Mesenchymal stem cell (in vitro differentiated cells and primary cell): ENCODE results near the gene DEDD.
A peak's percentile ranks its signal among the peaks of the same experiment; 100 is the strongest.

Source experiments
- DNase-seq: peaks from one replicate; pipeline ENCODE4 v3.0.0-alpha.2; 2013
- H2AFZ ChIP-seq: one replicate; pipeline ENCODE4 v1.6.1; 2013; ENCODE audit warnings: low read depth, mild to moderate bottlenecking, control low read depth, inconsistent platforms, low read length, moderate library complexity
- H2AK5ac ChIP-seq: 2 replicates; pipeline ENCODE4 v1.6.1; 2013; ENCODE audit warnings: low read length, moderate library complexity, mild to moderate bottlenecking, inconsistent platforms; ENCODE audit not compliant: severe bottlenecking
- H2BK120ac ChIP-seq: one replicate; pipeline ENCODE4 v1.6.1; 2013; ENCODE audit warnings: low read depth, mild to moderate bottlenecking, inconsistent platforms, low read length, moderate library complexity
- H2BK12ac ChIP-seq, 2 experiments: one replicate each; pipeline ENCODE4 v1.6.1; 2013; ENCODE audit warnings: inconsistent platforms in 2 of 2, low read length in 2 of 2, mild to moderate bottlenecking in 2 of 2, moderate library complexity in 2 of 2, control low read depth in 1 of 2
- H2BK15ac ChIP-seq: one replicate; pipeline ENCODE4 v1.6.1; 2013; ENCODE audit warnings: mild to moderate bottlenecking, low read depth, inconsistent platforms; ENCODE audit not compliant: poor library complexity, severe bottlenecking
- H2BK5ac ChIP-seq: 2 replicates; pipeline ENCODE4 v1.6.1; 2013; ENCODE audit warnings: low read depth, mild to moderate bottlenecking, low read length, control low read depth, inconsistent platforms; ENCODE audit not compliant: poor library complexity, severe bottlenecking
- H3K14ac ChIP-seq, 2 experiments: one replicate each; pipeline ENCODE4 v1.6.1; 2013; ENCODE audit warnings: inconsistent platforms in 2 of 2, low read length in 2 of 2, control low read depth in 1 of 2, mild to moderate bottlenecking in 1 of 2, moderate library complexity in 1 of 2
- H3K18ac ChIP-seq, 2 experiments: one replicate each; pipeline ENCODE4 v1.6.1; 2013; ENCODE audit warnings: inconsistent platforms in 2 of 2, low read length in 2 of 2, control low read depth in 1 of 2, low read depth in 1 of 2, mild to moderate bottlenecking in 1 of 2
- H3K23ac ChIP-seq, 2 experiments: one replicate each; pipeline ENCODE4 v1.6.1; 2013; ENCODE audit warnings: inconsistent platforms in 2 of 2, low read length in 2 of 2, mild to moderate bottlenecking in 2 of 2, moderate library complexity in 2 of 2, control low read depth in 1 of 2
- H3K27ac ChIP-seq: 2 replicates; pipeline ENCODE4 v1.5.1; 2013; ENCODE audit warnings: mild to moderate bottlenecking, moderate library complexity, low read length, control low read depth, inconsistent platforms; ENCODE audit not compliant: poor library complexity, severe bottlenecking
- H3K27me3 ChIP-seq, 2 experiments: 2 replicates each; pipeline versions ENCODE4 v1.6.1 to v1.7.0; 2013; ENCODE audit warnings: low read length in 2 of 2, mild to moderate bottlenecking in 2 of 2, moderate library complexity in 2 of 2, control low read depth in 1 of 2, inconsistent platforms in 1 of 2; ENCODE audit not compliant: control insufficient read depth in 1 of 2, insufficient read depth in 1 of 2
- H3K36me3 ChIP-seq, 2 experiments: 2 replicates each; pipeline versions ENCODE4 v1.6.1 to v1.7.0; 2013; ENCODE audit warnings: low read length in 2 of 2, control low read depth in 1 of 2, inconsistent platforms in 1 of 2, low read depth in 1 of 2, mild to moderate bottlenecking in 1 of 2; ENCODE audit not compliant: insufficient read depth in 2 of 2, control insufficient read depth in 1 of 2
- H3K4ac ChIP-seq, 2 experiments: one replicate each; pipeline ENCODE4 v1.6.1; 2013; ENCODE audit warnings: inconsistent platforms in 2 of 2, low read length in 2 of 2, mild to moderate bottlenecking in 2 of 2, moderate library complexity in 2 of 2, control low read depth in 1 of 2, low read depth in 1 of 2
- H3K4me1 ChIP-seq: 2 replicates; pipeline ENCODE4 v1.6.1; 2013; ENCODE audit warnings: low read depth, low read length, control low read depth; ENCODE audit not compliant: control insufficient read depth, insufficient read depth
- H3K4me2 ChIP-seq: 2 replicates; pipeline ENCODE4 v1.6.1; 2013; ENCODE audit warnings: low read length, mild to moderate bottlenecking, inconsistent platforms; ENCODE audit not compliant: poor library complexity, severe bottlenecking
- H3K4me3 ChIP-seq, 2 experiments: 2 replicates each; pipeline versions ENCODE4 v1.5.1 to v1.7.0; 2013; ENCODE audit warnings: low read length in 2 of 2, mild to moderate bottlenecking in 2 of 2, control low read depth in 1 of 2, low read depth in 1 of 2; ENCODE audit not compliant: insufficient read depth in 1 of 2
- H3K79me1 ChIP-seq: replicated peaks from 2 replicates; pipeline ENCODE4 v1.6.1; 2013; ENCODE audit warnings: mild to moderate bottlenecking, control low read depth, low read length, inconsistent platforms; ENCODE audit not compliant: poor library complexity, severe bottlenecking
- H3K9ac ChIP-seq: 2 replicates; pipeline ENCODE4 v1.7.0; 2013; ENCODE audit warnings: mild to moderate bottlenecking, low read length, moderate library complexity
- H3K9me3 ChIP-seq: 2 replicates; pipeline ENCODE4 v1.7.0; 2013; ENCODE audit warnings: mild to moderate bottlenecking, low read length; ENCODE audit not compliant: control insufficient read depth
- H4K8ac ChIP-seq: one replicate; pipeline ENCODE4 v1.6.1; 2013; ENCODE audit warnings: inconsistent platforms, mild to moderate bottlenecking, low read length, moderate library complexity
- H4K91ac ChIP-seq: one replicate; pipeline ENCODE4 v1.6.1; 2013; ENCODE audit warnings: mild to moderate bottlenecking, low read length, inconsistent platforms
- WGBS: methylation state at CpG from one replicate; pipeline ENCODE4 v1.1.7; 2013; ENCODE audit warnings: mixed read lengths; 5-methylcytosine and 5-hydroxymethylcytosine counted together

Gene DEDD

GRCh38 chr1:161088587-161089110 lies 43.8 kb downstream of the DEDD start:
- Histone ChIP-seq H2BK5ac (no peak overlapping the region), H3K18ac (no peak overlapping the region), H3K4me2 (no peak overlapping the region), H3K9ac (peak overlapping the region; percentile 43), H2BK15ac (no peak overlapping the region), H3K4ac (no peak overlapping the region), H2AK5ac (no peak overlapping the region), H3K14ac (no peak overlapping the region), H3K79me1 (no peaks in the 10 kb centered on the region), H3K27ac (no peak overlapping the region), H3K27me3 (no peaks in the 10 kb centered on the region), H3K9me3 (no peaks in the 10 kb centered on the region), H2BK120ac (no peak overlapping the region), H2AFZ (no peak overlapping the region), H2BK12ac (no peak overlapping the region), H3K4me1 (peaks cover 24% of the 10 kb centered on the region), H3K4me3 (no peak overlapping the region), H4K91ac (no peak overlapping the region), H3K23ac (no peak overlapping the region), H4K8ac (no peak overlapping the region), H3K36me3 (no peaks in the 10 kb centered on the region)
- WGBS, result 62% methylated on average over 3 of the region's 3 CpGs
- no peak for DNase-seq

- Histone ChIP-seq H3K79me1 (no peaks in the 10 kb centered on the region), H2AK5ac (no peak overlapping the region), H2BK12ac (no peak overlapping the region), H3K4me3 (no peak overlapping the region), H3K23ac (no peak overlapping the region), H2BK5ac (no peak overlapping the region), H2BK120ac (no peak overlapping the region), H3K4ac (peak overlapping the region in 1 of 2 experiments; percentile 13), H3K36me3 (no peaks in the 10 kb centered on the region), H3K27me3 (no peaks in the 10 kb centered on the region), H4K8ac (no peak overlapping the region), H3K9me3 (no peaks in the 10 kb centered on the region), H2AFZ (no peak overlapping the region), H3K4me2 (no peak overlapping the region), H2BK15ac (no peak overlapping the region), H3K27ac (no peak overlapping the region), H3K4me1 (peaks cover 26% of the 10 kb centered on the region), H3K18ac (no peak overlapping the region), H4K91ac (no peak overlapping the region), H3K9ac (no peak overlapping the region), H3K14ac (no peak overlapping the region)
- WGBS, result 69% methylated on average over 4 of the region's 4 CpGs
- no peak for DNase-seq
These were observed 46.0 kb downstream of the DEDD start for GRCh38 chr1:161086457-161086856.

GRCh38 chr1:161085165-161085564 lies 47.3 kb downstream of the DEDD start:
- no peaks in the 10 kb centered on the region for H3K36me3 ChIP-seq
- H4K8ac ChIP-seq, result peak overlapping the region; percentile 27
- no peak overlapping the region for H2BK5ac ChIP-seq
- no peak overlapping the region for H3K4ac ChIP-seq
- H2AFZ ChIP-seq, result no peak overlapping the region
- DNase-seq, result peak; percentile 51
- no peak overlapping the region for H2AK5ac ChIP-seq
- no peaks in the 10 kb centered on the region for H3K79me1 ChIP-seq
- H3K9ac ChIP-seq, result peak overlapping the region; percentile 16
- WGBS, result 31% methylated on average over 1 of the region's 2 CpGs
- H3K14ac ChIP-seq, result no peak overlapping the region
- H3K4me3 ChIP-seq, result no peak overlapping the region
- peak overlapping the region in 1 of 2 experiments; percentile 28 for H3K18ac ChIP-seq
- peak overlapping the region in 1 of 2 experiments; percentile 33 for H2BK12ac ChIP-seq
- H3K27ac ChIP-seq, result no peak overlapping the region
- H2BK15ac ChIP-seq, result no peak overlapping the region
- no peak overlapping the region for H3K4me2 ChIP-seq
- H3K27me3 ChIP-seq, result no peaks in the 10 kb centered on the region
- peak overlapping the region; percentile 6 for H2BK120ac ChIP-seq
- H3K4me1 ChIP-seq, result peaks cover 27% of the 10 kb centered on the region
- H3K9me3 ChIP-seq, result no peaks in the 10 kb centered on the region
- no peak overlapping the region for H4K91ac ChIP-seq
- no peak overlapping the region for H3K23ac ChIP-seq

- Histone ChIP-seq H3K4me3 (no peak overlapping the region), H2BK120ac (peak overlapping the region; percentile 82), H2BK12ac (no peak overlapping the region), H3K14ac (no peak overlapping the region), H3K9me3 (no peaks in the 10 kb centered on the region), H3K4me1 (peaks cover 27% of the 10 kb centered on the region), H2BK15ac (peak overlapping the region; percentile 2), H4K91ac (no peak overlapping the region), H3K23ac (no peak overlapping the region), H2AK5ac (no peak overlapping the region), H3K27ac (no peak overlapping the region), H3K79me1 (no peaks in the 10 kb centered on the region), H3K27me3 (no peaks in the 10 kb centered on the region), H3K4me2 (no peak overlapping the region), H3K4ac (no peak overlapping the region), H3K36me3 (no peaks in the 10 kb centered on the region), H2BK5ac (no peak overlapping the region), H3K9ac (no peak overlapping the region), H2AFZ (no peak overlapping the region), H4K8ac (no peak overlapping the region), H3K18ac (no peak overlapping the region)
- WGBS, result 100% methylated on average over 1 of the region's 1 CpG
- DNase-seq, result no peak
These were observed 47.9 kb downstream of the DEDD start for GRCh38 chr1:161084597-161084988.
